Ascending aorta (tissue), 2 donors: Measurements from ENCODE around the gene ATP2B2. TPM values are rescaled to one million over a fixed set of nuclear protein-coding genes. Genes with fewer than 3 reads are reported as not detected.

Experiments used
- DNase-seq, 2 donors: peaks; one replicate each; pipeline ENCODE4 v3.0.0-alpha.2; 2019; ENCODE audit warnings: low spot score in 2 of 2
- H3K27ac ChIP-seq, 2 donors: fragments of 200-600 bp; sonication (generic); one replicate each; pipeline ENCODE4 v1.5.1; 2016 to 2017; ENCODE audit warnings: mild to moderate bottlenecking in 1 of 2
- H3K27me3 ChIP-seq: fragments of 200-600 bp; sonication (generic); one replicate; pipeline ENCODE4 v1.5.1; 2017
- H3K36me3 ChIP-seq, 2 donors: fragments of 200-600 bp; sonication (generic); one replicate each; pipeline ENCODE4 v1.5.1; 2016
- H3K4me1 ChIP-seq, 2 donors: fragments of 200-600 bp; sonication (generic); one replicate each; pipeline ENCODE4 v1.5.1; 2016 to 2017; ENCODE audit warnings: mild to moderate bottlenecking in 1 of 2
- H3K4me3 ChIP-seq, 2 donors: fragments of 200-600 bp; sonication (generic); one replicate each; pipeline ENCODE4 v1.5.1; 2016 to 2017; ENCODE audit warnings: mild to moderate bottlenecking in 1 of 2
- H3K9me3 ChIP-seq, 2 donors: fragments of 200-600 bp; sonication (generic); one replicate each; pipeline ENCODE4 v1.5.1; 2016
- intact Hi-C: fragments of 100-400 bp; cut with DNase I; formaldehyde crosslinking; loops from one replicate; pipeline ENCODE4 v1.15.1; 2023
- total RNA-seq: library from RNA; depleted of rRNA; stranded (reverse); fragments of >200 nt; gene quantifications from one replicate; pipeline ENCODE4 v1.1.0, GENCODE V29; 2016
- TF ChIP-seq, protein P1 (sequence below), 3 experiments: fragments of 200-600 bp in 2 of 3; fragments of 450-650 bp in 1 of 3; sonication (generic) in 2 of 3; IDR thresholded peaks; one replicate each; pipeline ENCODE4 v1.5.1; 2016 to 2019; ENCODE audit warnings: antibody characterized with exemption in 3 of 3, mild to moderate bottlenecking in 1 of 3, moderate library complexity in 1 of 3

ATP2B2 gene
- total RNA-seq, 1 donor from 2014 or later, result not detected

DNA sequence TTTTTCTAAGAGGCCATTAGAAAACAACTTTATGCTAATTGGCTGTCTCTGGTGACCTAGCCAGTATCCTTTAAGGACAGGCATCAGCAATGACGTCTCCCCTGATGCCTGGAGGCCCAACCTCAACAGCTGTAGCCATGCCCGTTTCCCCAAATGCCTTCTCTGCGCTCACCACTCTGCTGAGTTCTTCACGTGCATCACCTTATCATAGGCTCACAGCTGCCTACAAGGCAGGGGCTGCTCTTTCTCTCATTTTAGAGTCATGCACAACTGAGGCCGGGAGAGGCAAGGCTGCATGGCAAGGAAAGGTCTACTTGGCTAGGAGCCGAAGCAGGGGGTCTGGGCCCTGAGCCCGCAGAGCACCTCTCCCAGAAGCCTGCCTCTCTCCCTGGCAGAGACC lies 140.6 kb downstream of the ATP2B2 start:
- no peaks in the 10 kb centered on the region for H3K4me1 ChIP-seq
- TF ChIP-seq, protein P1, sequence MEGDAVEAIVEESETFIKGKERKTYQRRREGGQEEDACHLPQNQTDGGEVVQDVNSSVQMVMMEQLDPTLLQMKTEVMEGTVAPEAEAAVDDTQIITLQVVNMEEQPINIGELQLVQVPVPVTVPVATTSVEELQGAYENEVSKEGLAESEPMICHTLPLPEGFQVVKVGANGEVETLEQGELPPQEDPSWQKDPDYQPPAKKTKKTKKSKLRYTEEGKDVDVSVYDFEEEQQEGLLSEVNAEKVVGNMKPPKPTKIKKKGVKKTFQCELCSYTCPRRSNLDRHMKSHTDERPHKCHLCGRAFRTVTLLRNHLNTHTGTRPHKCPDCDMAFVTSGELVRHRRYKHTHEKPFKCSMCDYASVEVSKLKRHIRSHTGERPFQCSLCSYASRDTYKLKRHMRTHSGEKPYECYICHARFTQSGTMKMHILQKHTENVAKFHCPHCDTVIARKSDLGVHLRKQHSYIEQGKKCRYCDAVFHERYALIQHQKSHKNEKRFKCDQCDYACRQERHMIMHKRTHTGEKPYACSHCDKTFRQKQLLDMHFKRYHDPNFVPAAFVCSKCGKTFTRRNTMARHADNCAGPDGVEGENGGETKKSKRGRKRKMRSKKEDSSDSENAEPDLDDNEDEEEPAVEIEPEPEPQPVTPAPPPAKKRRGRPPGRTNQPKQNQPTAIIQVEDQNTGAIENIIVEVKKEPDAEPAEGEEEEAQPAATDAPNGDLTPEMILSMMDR (IDR thresholded peaks at IDR 0.05), result no peak
- no peak overlapping the region for H3K27ac ChIP-seq
- intact Hi-C loops, result no loop called here
- DNase-seq, result no peak
- no peaks in the 10 kb centered on the region for H3K36me3 ChIP-seq
- H3K4me3 ChIP-seq, result no peak overlapping the region
- no peaks in the 10 kb centered on the region for H3K9me3 ChIP-seq
- H3K27me3 ChIP-seq, result no peaks in the 10 kb centered on the region

DNA sequence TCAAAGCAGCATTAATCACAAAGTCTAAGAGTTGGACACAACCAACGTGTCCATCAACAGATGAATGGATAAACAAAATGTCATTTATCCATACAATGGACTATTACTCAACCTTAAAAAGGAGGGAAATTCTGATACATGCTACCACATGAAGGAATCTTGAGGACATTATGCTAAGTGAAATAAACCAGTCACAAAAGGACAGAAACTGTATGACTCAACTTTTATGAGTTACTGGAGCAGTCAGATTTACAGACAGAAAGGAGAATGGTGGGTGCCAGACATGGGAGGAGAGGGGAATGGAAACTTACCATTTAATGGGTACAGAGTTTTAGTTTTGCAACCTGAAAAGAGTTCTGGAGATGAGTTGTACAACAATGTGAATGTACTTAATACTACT lies 141.5 kb downstream of the ATP2B2 start:
- no peak overlapping the region for H3K4me3 ChIP-seq
- H3K36me3 ChIP-seq, result no peaks in the 10 kb centered on the region
- DNase-seq, result no peak
- intact Hi-C loops, result no loop called here
- H3K4me1 ChIP-seq, result no peaks in the 10 kb centered on the region
- no peak overlapping the region for H3K27ac ChIP-seq
- H3K27me3 ChIP-seq, result no peaks in the 10 kb centered on the region
- no peaks in the 10 kb centered on the region for H3K9me3 ChIP-seq
- TF ChIP-seq, protein P1 (IDR thresholded peaks at IDR 0.05), result no peak

DNA sequence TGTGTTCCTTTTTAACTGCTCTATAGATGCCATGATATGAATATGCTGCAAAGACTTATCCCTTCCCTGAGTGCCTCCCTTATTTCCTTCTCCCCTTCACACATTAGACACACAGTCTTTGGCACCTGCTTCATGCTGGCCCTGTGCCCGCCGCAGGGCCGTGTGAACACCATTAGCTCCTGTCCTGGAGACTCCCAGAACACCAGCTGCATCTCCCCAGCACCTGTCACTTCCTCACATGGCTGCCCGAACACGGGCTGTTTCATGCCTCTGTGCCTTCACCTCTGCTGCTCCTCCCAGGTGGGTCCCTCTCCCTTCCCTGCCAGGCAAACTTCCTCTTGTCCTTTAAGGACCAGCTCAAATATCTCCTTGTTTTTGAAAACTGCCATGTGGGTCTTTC lies 144.0 kb downstream of the ATP2B2 start:
- no peak for DNase-seq
- Histone ChIP-seq H3K36me3 (no peaks in the 10 kb centered on the region), H3K4me3 (no peak overlapping the region), H3K27me3 (no peaks in the 10 kb centered on the region), H3K9me3 (no peaks in the 10 kb centered on the region), H3K27ac (no peak overlapping the region), H3K4me1 (no peaks in the 10 kb centered on the region)
- intact Hi-C loops, result no loop called here
- TF ChIP-seq, protein P1 (IDR thresholded peaks at IDR 0.05), result no peak

DNA sequence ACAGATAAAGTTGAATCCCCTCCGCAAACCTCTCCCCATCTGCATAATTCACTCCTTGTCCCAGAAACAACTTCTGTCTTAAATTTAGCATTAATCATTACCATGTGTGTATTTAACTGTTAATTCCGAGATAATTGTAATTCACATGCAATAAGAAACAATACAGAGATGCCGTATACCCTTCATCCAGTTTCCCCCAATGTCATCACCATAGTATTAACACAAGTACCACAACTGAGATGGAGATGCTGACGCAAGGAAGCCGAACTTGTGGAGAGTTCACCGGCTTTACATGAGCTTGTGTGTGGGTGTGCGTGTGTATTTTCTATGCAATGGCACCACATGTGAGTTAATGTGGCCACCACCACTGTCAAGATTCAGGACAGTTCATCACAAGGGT lies 144.9 kb downstream of the ATP2B2 start:
- intact Hi-C loops, result no loop called here
- TF ChIP-seq, protein P1 (IDR thresholded peaks at IDR 0.05), result no peak
- Histone ChIP-seq H3K36me3 (no peaks in the 10 kb centered on the region), H3K27ac (no peak overlapping the region), H3K9me3 (no peaks in the 10 kb centered on the region), H3K4me1 (no peaks in the 10 kb centered on the region), H3K4me3 (no peak overlapping the region), H3K27me3 (no peaks in the 10 kb centered on the region)
- DNase-seq, result no peak

DNA sequence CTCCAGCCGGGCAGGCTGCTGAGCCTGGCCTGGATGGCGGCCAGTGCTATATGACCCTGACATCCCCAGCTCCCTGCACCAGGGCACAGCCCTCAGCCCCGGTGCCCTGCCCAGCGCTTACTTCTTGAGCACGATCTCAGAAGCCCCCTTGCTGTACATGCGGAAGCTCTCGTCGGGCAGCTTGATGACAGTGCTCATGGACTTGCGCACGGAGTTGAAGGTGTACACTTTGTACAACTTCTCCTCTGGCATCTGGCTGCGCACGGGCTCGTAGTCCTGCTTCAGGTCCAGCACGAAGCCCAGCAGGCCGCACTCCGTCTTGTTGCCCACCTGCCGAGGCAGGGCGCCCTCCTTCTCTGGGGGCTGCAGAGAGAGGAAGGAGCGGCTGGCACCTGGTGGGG lies 145.6 kb downstream of the ATP2B2 start:
- TF ChIP-seq, protein P1 (IDR thresholded peaks at IDR 0.05), result no peak
- no peaks in the 10 kb centered on the region for H3K9me3 ChIP-seq
- no peak overlapping the region for H3K4me3 ChIP-seq
- H3K27ac ChIP-seq, result no peak overlapping the region
- DNase-seq, result no peak
- no peaks in the 10 kb centered on the region for H3K27me3 ChIP-seq
- no peaks in the 10 kb centered on the region for H3K36me3 ChIP-seq
- intact Hi-C loops, result no loop called here
- H3K4me1 ChIP-seq, result no peaks in the 10 kb centered on the region

DNA sequence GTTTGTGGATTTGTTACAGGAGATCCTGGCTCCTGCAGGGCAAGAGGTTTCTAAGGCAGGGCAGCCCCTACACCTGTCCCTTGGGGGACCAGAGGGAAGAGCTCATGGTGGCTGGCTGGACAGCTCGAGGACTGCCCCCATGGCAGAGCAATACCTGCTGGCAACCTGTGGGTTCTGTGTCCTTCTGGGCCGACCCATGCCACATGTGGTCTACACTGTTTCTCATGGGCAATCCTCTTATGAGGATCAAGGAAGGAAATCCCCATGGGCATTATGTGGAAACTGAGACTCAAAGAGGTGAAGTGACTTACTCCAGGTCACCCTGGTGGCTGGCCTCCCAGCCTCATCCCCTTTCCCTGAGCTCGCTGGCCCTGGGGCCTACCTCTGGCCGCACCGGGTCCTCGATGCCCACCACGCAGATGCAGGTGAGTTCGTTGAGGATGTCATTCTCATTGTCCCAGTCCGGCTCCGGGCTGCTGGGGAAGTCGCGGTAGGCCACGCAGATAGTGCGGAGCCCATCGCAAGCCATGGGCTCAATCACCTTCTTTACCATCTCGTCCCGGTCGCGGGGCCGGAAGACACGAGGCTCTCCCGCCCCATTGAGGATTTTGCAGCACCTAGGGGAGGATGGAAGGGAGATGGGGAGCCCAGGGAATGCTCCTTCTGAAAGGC lies 146.9 kb downstream of the ATP2B2 start:
- H3K4me1 ChIP-seq, result peaks cover 0 to 6% of the 10 kb centered on the region in 2 donors
- no peak for DNase-seq
- TF ChIP-seq, protein P1 (IDR thresholded peaks at IDR 0.05), result no peak
- no peaks in the 10 kb centered on the region for H3K9me3 ChIP-seq
- intact Hi-C loops, result no loop called here
- no peaks in the 10 kb centered on the region for H3K27me3 ChIP-seq
- no peak overlapping the region for H3K4me3 ChIP-seq
- H3K36me3 ChIP-seq, result no peaks in the 10 kb centered on the region
- H3K27ac ChIP-seq, result no peak overlapping the region
